HG02852 (cell line): Measurements from ENCODE around the gene AHI1.
A peak's percentile ranks its signal among the peaks of the same experiment; 100 is the strongest.

Experiments
- ATAC-seq: cut with Tn5 transposase; IDR thresholded peaks from one replicate; pipeline ENCODE4 v1.9.1; 2021; ENCODE audit warnings: mild to moderate bottlenecking, moderate library complexity; ENCODE audit not compliant: unreplicated experiment

The AHI1 gene

DNA sequence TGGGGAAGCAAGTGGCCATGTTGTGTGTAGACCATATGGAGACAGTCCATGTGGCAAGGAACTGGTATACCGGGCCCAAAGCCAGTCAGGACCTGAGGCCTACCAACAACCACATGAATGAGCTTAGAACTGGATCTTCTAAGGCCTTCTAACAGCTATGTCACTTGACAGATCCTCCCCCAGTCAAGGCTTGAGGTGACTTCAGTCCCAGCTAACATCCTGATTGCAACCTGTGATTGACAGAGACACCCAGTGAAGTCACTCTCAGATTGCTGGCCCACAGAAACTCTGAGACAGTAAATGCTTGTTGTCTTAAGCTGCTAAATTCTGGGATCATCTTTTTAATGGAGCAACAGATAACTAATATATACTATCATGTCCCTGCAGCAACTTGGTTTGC, 32.9 kb downstream of the AHI1 start:
- ATAC-seq = peak; percentile 70

DNA sequence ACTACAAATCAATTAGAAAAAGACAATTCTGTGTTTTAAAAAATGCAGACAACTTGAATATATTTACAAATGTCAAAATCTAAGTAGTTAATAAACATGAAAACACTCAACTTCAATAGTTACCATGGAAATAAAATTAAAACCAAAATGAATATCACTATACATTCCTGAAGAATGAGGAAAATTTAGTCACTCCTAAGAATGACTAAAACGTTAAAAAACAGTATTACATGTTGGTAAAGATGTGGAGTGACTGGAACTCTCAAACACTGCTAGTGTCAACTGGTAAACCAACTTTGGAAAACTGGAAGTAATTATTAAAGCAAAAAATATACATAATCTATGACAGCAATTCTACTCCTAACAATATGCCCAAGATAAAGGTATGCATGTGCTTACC, 36.3 kb downstream of the AHI1 start:
- no peak for ATAC-seq

DNA sequence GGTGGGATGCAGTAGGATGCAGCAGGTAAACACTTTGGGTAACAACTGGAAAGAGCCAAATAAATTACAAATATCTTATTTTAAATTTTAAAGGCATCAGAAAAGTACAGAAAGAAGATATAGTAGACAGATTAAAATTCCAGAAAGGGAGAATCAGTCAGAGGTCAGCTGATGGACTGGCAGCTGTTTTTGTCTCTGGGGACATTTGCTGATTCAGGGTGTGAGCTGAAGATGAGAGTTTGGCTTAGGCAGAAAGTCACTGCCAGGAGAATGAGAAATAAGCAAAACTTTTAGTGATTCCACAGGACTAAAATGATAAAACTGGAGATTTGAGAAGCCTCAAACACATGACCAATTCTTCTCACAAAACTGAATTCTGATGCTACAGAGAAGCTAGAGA, 39.5 kb downstream of the AHI1 start:
- ATAC-seq = no peak

DNA sequence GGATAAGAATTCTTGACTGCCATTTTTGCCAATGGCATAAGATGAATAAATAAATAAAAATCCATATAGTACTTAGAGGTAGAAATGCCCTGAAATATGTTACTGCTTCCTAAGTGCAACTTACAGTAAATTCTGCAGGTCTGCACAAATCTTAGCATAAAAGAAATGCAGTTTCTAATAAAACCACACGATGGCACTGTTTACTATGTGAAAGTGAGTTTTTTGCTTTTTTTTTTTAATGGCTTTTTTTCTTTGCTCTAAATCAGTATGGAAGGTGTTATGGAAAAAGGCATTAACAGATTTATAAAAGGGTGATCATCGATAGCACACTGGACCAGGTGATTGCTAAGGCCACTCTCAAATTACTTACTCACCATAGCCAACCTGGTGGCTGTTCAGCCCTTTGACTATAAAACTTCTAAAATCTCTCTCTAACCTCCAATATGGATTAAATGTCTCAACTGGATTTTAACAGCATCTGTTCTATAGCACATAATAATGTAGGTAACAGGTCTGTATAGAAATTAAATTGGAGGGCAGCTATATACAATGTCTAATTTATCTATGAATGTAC, 45.8 kb downstream of the AHI1 start:
- ATAC-seq = no peak

DNA sequence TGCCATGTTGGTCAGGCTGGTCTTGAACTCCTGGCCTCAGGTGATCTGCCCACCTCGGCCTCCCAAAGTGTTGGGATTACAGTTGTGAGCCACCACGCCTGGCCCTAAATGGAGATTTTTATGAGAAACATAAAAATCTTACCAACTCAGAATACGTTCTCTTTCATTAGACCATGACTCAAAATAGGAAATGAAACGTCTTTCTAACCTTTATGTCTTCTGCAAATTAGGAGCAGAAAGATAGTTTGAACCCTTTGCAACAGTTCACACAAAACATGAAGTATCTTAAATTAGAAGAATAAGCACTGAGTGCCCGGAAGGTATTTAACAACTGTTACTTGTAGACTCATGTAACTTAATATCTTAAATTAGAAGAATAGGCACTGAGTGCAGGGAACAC, 48.3 kb downstream of the AHI1 start:
- ATAC-seq = no peak

DNA sequence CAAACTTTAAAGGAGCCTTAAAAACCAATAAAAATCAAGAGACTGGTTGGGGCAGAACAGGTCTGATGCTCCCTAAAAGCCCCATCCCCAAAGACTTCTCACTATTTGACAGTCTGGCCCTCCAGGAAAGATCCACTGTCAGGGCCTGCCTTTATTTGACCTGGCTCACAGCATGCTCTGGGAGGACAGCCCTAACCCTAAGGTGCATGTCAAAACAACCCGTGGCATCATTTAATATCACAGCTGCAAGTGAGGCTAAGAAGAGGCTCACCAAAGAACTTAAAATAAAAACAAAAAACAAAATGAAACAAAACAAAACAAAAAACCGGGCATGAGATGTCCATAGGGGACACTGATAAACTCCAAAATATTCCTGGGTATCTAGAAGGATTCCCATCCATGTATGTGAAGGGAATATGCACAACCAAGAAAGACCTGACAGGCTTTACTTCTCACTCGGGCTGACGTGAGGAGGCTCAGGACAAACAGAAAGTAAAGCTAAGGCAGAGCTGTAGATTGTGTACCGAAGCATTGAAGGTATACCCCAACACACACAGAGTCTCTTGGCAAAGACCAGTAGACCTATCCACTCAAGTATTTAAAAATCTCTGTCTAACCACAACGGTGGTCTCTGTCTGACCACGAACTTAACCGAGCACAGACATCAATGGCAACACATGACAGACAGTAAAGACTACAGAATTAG, 57.3 kb downstream of the AHI1 start:
- ATAC-seq = peak; percentile 60

DNA sequence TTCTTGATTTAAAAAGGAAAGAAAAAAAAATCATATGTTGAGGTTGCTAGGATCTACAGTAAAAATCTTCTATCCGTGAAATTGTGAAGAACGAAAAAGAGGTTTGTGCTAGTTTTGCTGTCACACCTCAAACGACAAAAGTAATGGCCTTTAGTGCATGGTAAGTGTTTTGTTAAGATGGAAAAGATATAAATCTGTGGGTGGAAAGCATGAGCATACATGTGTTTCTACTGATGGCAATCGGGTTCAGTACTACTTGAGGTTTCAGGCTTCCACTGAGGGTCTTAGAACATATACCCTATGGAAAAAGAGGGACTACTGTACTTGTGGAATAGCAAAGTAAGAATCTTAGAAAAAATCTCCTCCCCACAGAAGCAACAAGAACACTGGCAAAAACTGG, 58.0 kb downstream of the AHI1 start:
- no peak for ATAC-seq

DNA sequence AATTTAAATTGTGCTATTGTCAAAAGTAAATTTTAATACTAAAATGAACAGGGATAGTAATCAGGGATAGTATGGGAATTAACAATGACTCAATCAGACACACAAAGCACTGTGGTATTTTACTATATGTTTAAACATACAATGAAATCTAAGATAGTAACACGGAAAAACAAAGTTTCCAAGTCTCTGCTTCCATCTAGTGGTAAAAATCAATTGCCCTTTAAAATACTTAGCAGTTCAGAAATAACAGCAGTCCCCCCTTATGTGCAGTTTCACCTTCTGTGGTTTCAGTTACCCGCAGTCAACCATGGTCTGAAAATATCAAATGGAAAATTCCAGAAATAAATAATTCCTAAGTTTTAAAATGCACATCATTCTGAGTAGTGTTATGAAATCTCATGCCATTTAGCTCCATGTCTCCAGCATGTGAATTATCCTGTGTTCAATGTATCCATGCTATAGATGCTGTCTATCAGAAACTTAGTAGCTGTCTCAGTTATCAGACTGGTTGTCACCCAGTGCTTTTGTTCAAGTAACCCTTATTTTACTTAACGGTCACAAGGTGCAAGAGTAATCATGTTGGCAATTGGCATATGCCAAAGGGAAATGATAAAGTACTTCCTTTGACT, 58.5 kb downstream of the AHI1 start:
- peak; percentile 55 for ATAC-seq

DNA sequence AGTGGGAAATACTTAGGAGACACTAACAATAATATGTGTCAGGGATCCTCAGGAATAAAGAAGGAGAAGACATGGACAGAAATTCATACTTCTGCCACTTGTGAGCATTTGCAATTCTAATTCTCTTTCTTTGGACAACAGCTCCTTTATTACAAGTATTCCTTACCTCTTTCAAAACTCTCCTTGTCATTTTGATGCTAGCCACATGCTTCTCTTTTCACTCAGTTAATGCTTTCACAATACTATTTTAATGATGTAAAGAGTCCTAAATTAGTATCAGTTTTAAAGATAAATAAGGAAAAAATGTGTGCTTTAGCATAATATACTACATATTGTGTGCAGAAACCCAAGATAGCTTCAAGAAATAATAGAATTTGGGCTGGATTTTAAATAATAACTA, 62.5 kb downstream of the AHI1 start:
- no peak for ATAC-seq

DNA sequence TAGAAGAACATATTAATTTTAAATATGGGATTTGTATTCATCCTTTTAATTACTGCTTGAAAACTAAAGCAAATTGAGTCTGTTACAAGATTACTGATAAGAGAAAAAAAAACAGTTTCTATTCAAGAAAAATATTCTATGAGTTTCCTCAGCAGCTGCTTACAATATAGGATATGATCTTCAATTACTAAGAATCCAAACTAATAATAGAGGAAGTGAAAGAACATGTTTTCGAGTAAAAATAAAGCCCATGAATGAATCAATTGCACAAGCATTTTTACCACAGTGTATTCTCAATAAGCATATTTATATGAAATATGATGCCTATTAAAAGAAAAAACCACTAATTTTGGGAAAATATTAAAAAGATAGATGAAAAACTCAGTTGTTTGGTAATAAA, 63.4 kb downstream of the AHI1 start:
- ATAC-seq = peak; percentile 70

DNA sequence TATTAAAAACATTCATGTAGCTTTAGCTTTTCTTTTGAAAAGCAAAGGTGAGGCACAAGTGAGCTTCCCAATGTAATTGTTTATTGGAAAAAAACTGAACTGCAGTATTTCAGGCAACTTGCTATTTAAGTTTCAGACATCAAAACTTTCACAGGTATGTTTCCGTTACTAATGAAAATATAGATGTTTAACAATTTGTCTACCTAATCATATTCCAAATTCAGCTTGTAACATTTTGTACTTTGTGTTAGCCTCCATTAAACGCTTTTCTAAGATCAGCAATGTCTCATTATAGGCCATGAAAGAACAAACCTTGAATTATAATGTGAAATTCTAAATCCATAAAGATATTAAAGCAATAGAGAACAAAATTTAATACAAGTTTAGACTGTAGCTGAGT, 69.5 kb downstream of the AHI1 start:
- no peak for ATAC-seq

DNA sequence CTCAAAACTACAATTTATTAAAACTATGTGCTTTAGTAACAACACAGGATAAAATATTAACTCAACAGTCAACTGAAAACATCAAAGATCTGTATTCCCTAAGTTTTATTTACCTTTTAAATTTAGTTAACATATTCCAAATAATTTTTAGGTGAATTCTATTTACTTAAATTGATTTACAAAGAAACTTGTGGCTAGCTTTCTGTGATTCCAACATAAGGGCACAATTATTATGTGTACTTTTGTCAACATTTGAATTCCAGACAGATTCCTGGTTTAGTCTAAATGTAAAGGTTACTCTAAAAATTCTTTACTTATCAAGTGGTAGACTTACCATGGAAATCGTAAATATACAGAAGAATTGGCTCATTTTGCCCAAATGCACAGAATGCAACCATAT, 70.7 kb downstream of the AHI1 start:
- ATAC-seq = no peak

DNA sequence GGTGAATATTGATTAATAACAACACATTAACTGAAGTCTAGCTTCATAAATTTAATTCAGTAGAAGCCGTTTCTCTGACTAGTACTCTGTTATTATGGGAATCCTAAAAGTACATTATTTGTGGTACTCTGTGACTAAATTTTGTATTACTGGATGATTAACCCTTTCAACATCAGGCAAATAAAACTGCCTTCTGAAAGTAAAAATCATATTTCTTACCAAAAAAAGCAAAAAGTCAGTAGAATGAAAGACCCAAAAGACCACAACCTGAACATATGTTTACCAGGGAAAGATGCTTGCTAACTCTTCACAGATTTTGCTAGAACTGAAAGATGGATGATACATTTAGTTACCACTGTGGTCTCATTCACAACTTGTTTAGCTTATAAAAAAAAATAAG, 73.2 kb downstream of the AHI1 start:
- peak; percentile 59 for ATAC-seq

DNA sequence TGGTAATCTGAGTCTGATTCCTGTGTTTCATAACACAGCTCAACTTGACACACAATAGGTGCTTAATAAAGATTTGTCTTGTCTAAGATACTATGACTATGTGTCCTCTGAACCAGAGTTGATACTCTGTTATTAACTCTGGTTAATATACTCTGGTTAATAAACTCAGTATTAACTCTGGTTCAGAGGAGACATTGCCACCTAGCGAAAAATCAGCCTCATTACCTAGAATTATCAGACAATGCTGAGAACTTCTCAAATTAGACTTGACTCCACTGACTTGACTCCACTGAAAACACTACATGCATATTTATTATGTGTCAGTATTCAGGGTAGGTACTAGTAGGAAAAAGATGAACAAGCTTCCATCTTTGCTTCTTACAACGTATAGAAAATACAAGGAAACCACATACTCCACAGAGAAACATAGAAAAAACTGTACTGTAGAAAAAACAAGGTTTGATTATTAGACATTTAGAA, 73.9 kb downstream of the AHI1 start:
- peak; percentile 66 for ATAC-seq

DNA sequence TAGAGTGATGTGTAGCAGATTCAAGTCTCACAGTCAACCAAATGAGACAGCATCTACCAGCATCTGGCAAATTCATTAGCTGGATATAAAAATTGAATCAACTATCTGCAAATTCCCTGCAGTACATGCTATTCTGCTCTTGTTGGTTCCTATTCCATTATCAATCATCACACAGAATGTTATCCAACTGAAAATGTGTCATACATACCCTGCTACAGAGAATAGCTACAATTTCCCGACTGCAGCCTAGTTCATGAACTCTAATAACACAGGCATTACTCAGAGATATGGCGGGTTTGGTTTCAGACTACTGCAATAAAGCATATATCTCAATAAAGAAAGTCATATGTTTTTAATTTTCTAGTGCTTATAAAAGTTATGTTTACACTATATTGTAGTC, 78.4 kb downstream of the AHI1 start:
- ATAC-seq = no peak

DNA sequence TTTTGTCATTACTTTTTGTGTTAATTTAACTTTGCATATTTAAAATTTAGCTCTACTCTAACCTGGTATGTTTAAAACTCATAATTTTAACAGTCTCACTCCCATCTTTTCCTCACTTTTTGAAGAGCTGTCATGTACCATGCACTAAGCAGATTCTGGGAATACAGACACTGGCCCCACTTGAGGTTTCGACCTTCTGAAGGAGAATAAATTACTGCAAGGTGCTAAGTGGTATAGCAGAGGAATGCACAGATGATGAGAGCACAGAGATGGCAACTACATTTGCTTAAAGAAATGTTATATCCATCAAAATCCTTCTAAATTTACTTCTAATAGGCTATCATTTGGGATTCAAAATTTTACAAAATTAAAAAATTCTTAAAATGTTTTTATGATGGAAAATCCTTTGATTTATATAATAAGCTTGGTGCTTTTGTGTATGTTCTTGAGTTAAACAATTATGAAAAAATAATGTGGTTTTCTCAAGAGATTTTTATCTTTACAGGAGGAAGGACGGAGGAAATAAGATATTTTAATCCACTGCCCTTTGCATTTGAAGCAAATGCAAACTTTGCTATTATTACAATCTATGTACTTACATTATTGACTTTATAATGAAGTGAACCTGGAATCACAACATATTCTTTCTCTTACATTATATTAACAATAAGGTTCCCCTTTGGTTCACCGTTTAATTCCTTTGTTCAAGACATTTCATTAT, 79.3 kb downstream of the AHI1 start:
- no peak for ATAC-seq

DNA sequence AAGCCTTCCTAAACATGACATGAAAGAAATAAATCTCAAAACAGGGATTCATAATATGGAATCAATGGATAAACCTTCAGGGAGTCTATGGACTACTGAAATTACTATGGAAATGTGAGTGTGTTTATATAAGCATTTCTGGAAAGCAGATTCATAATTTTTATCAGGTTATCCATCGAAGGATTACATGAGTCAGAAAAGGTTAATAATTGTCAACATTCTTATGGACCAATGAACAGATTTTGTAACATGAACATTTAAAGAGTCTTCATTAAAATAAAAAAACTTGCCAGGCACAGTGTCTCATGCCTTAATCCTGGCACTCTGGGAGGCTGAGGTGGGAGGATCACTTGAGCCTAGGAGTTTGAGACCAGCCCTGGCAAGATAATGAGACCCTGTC, 84.8 kb downstream of the AHI1 start:
- ATAC-seq = no peak

DNA sequence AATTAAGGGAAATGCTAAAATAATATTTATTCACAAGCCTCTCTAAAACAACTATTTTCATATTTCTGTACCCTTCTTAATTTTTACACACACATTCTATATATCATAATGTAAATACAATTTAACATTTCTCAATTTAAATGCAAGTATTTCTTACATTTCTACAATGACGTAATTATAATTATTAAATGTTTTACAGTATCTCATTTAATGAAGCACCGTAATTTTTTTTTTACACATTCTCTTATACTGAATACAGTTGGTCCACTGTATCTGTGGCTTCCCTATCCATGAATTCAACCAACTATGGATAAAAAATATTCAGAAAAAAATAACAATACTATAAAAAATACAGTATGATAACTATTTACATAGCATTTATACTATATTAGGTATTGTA, 85.7 kb downstream of the AHI1 start:
- no peak for ATAC-seq

DNA sequence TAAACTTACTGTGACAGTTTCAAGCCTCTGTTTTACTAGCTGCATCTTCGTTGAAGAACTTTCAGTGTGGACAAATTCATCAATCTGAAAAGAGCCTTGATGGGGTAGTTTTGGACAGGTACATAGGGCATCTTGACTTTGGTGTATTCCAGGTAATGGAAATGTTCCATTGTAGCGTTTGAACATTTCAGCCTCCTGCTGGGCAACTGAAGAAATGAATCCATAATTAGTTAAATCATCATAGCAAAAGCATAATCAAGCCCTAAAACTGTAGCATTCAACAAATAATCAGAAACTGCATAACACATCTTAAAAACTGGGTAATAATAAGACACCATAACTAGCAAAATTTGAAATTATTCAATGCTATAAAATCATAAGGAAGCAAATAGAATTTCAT, 86.2 kb downstream of the AHI1 start:
- ATAC-seq = no peak

DNA sequence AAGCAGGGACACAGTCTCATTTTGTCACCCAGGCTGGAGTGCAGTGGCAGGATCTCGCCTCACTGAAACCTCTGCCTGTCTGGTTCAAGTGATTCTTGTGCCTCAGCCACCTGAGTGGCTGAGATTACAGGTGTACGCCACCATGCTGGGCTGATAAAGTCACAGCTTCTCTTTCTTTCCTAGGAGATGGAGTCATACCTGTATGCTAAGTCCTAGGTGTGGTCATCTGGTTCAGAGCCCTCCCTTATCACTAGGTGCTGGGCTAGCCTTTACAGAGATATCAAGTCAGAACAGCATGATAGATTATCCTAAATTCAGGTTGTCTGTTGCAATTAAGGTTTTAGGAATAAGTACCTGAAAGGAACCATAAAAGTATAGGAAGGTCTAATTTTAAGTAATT, 86.7 kb downstream of the AHI1 start:
- no peak for ATAC-seq

DNA sequence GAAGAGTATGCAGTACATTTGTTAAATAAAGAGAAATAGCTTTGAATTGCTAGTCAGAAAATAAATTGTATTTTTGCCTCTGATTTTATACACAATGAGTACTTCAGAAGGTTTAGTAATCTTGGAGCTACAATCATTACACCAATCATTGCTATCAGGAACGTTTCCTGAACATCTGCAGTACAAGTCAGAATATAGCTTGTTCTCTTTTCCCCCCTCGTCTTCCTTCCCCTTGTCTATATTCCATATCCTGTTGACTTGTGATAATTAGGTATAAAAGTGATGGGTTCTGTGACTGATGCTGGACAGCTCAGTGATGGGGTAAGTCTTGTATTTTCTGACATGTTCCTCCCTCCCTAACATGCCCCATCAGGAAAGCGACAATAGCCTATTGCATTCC, 94.0 kb downstream of the AHI1 start:
- no peak for ATAC-seq

DNA sequence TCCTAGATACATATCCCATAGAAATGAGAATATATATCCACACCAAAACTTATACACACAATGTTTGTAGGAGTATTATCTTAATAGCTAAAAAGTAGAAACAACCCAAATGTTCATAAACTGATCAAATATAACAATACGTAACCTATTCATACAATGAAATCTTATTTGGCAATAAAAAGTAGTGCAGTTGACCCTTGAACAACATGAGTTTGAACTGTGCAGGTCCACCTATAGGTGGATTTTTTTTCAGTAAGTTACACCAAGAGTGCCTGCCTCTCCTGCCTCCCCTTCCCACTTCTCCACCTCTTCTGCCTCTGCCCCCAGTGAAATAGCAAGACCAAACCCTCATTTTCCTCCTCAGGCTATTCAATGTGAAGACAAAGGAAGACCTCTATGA, 95.2 kb downstream of the AHI1 start:
- no peak for ATAC-seq
